ENCODE data around the gene KRT13.

Gene KRT13

DNA sequence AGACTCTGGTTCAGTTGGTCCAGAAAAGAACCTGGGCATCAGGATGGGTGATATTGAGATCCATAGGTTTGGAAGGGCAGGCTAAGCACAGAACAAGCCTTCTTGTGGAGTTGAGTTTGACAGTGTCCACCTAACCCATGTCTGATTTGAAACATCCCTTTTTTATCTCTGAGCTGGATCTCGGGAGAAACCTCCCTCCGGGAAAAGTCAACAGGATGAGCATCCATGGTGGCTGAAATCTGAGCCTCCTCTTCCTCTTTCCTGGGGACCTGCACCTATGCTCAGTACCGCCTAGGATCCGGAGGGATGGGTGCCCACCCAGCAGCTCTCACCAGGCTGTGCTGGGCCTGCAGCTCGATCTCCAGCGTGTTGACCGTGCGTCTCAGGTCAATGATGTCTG lies 41.7 kb downstream of the KRT13 start:
- DNase-seq = no peak

DNA sequence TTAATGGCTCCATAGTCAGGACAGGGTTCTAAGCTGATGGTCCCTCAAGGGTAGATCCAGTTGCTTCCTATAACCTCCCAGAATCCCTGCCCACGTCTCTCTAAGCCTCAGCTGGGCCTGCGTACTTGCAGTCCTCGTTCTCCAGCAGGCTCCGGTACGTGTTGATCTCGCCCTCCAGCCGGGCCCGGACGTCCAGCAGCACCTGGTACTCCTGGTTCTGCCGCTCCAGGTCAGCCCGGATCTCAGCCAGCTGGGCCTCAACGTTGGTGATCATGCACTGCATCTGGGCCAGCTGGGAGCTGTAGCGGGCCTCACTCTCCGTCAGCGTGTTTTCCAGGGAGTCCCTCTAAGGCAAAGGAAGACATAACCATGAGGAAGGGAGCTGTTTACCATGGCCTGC lies 42.7 kb downstream of the KRT13 start:
- no peak for DNase-seq

DNA sequence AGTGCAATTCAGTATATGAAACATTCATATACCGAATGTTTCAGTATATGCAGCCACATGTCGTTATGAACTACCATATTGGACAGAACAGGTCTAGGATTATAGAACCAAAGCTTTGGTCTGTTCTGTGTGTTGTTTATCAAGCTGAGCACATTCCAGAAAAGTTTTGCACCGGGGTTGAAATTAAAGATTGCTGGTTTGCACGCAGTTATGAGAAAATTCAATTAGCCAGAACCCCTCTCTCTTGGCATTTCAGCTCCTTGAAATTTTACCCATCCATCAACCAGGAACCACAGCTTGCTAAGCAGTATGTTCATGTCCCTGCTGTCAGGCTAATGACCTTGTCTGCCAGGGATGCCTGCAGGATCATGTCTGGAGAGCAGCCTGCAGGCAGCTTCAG lies 47.7 kb downstream of the KRT13 start:
- DNase-seq = no peak

DNA sequence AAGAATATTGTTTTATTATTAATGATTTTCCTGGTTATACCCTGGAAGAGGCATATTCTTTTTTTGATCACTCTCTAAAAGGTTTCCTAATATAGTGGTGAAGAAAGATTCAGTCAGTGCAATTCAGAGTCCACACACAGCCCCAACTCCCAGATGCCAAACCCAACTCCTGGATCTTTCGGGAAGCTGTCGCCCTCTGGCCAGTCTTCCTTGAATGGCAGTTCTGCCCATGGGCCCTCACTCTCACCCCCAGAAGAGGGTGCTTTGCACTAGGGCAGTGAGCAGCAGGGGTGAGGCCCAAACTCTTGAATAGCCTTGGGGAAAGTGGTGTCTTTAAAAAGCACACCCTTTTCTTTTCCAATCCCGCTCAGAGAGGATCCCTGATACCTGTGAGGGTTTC lies 49.2 kb downstream of the KRT13 start:
- DNase-seq = no peak

DNA sequence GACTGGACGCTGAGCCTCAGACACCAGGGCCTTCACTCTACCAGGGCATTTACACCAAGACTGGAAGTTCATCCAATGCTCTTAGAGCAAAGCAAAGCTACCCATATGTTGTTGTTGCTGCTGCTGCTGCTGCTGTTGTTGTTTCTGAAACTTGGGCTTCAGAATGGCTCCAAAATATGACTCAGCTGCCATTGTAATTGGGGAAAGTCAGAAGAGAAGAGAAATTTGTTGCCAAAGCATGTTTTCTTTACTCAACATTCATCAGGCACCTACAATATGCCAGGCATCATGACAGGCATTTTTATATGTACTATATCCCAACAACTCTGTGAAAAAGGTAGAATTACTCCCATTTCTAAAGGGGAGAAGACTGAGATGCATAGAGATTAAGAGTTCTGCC lies 50.2 kb downstream of the KRT13 start:
- no peak for DNase-seq

- DNase-seq = no peak
These were observed 52.3 kb downstream of the KRT13 start for GRCh38 chr17:41453066-41453465.

- no peak for DNase-seq
These were observed 53.1 kb downstream of the KRT13 start for GRCh38 chr17:41452281-41452680.

DNA sequence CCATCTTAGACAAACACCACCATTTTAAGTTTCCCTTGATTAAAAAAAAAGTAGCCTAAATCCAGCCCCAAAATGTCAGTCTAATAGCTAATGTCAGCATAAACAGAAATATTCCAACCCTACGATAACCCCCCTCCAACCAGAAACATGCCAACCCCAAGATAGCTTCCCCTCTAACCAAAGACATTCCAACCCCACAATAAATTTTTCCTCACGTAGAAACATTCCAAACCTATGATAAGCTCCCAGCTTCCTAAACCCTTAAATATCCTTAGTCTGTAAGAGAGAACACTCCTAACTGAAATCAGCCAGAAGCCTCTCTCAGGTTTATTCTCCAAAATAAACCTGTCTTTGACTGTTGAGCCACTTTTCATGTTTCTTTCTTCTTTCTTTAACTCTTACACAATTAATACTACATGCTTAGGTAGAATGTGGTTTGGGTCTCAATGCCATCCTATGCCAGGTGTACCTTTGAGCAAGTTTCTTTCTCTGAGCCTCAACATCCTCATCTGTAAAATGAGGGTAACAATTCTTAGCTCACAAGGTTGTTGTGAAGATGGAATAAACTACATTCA lies 54.2 kb downstream of the KRT13 start:
- DNase-seq = no peak
